Activated T-helper 2 cell treated with anti-CD3 and anti-CD28 coated beads, Interferon-gamma antibody, Interleukin-2, Interleukin-4, amounts not matched to agents 10 μg/mL and 5 μg/mL and 100 μg/mL, durations not matched to agents 14 hours and 24 hours and 36 hours (primary cell): ENCODE data around the gene HYDIN. TPM values are rescaled to one million over a fixed set of nuclear protein-coding genes. Genes with fewer than 3 reads are reported as not detected.
"Not testable (repeated sequence)": the region's sequence is repeated elsewhere in the genome, so short reads cannot be mapped to it uniquely, and the experiment has no call there.

ENCODE experiments used
- DNase-seq: peaks from one replicate; pipeline ENCODE4 v3.0.0; 2021; ENCODE audit warnings: low spot score
- H3K27ac Mint-ChIP-seq: one replicate; pipeline ENCODE4 v1.8.0; 2021; ENCODE audit warnings: mixed read lengths
- H3K27me3 Mint-ChIP-seq: one replicate; pipeline ENCODE4 v1.8.0; 2021; ENCODE audit warnings: low read depth, mixed read lengths
- H3K36me3 Mint-ChIP-seq: one replicate; pipeline ENCODE4 v1.8.0; 2021; ENCODE audit warnings: low read depth, mixed read lengths
- H3K4me1 Mint-ChIP-seq: one replicate; pipeline ENCODE4 v1.8.0; 2021; ENCODE audit warnings: low read depth, mixed read lengths
- H3K4me3 Mint-ChIP-seq: one replicate; pipeline ENCODE4 v1.8.0; 2021; ENCODE audit warnings: low read depth, mild to moderate bottlenecking, moderate library complexity, mixed read lengths
- H3K9me3 Mint-ChIP-seq: one replicate; pipeline ENCODE4 v1.8.0; 2021; ENCODE audit warnings: mixed read lengths
- intact Hi-C: fragments of 100-400 bp; cut with micrococcal nuclease; formaldehyde crosslinking; loops from one replicate; pipeline ENCODE4 v1.15.1; 2023
- total RNA-seq: library from RNA; stranded (reverse); gene quantifications from 2 replicates; pipeline ENCODE4 v1.2.3, GENCODE V29; 2022

The HYDIN gene
- total RNA-seq, 1 donor from 2014 or later: not detected

GRCh38 chr16:70930757-70931156 is 299.8 kb downstream of the HYDIN start:
- H3K27ac Mint-ChIP-seq, intact Hi-C loops, DNase-seq, H3K27me3 Mint-ChIP-seq, H3K4me3 Mint-ChIP-seq, H3K4me1 Mint-ChIP-seq, H3K9me3 Mint-ChIP-seq, H3K36me3 Mint-ChIP-seq: not testable (repeated sequence)

GRCh38 chr16:70922164-70922563 is 308.4 kb downstream of the HYDIN start:
- H3K27me3 Mint-ChIP-seq, H3K4me1 Mint-ChIP-seq, H3K9me3 Mint-ChIP-seq, H3K4me3 Mint-ChIP-seq, DNase-seq, H3K36me3 Mint-ChIP-seq, intact Hi-C loops, H3K27ac Mint-ChIP-seq: not testable (repeated sequence)

GRCh38 chr16:70920661-70921060 is 309.9 kb downstream of the HYDIN start:
- H3K9me3 Mint-ChIP-seq, H3K4me3 Mint-ChIP-seq, intact Hi-C loops, H3K27ac Mint-ChIP-seq, H3K36me3 Mint-ChIP-seq, H3K4me1 Mint-ChIP-seq, DNase-seq, H3K27me3 Mint-ChIP-seq: not testable (repeated sequence)

- H3K4me1 Mint-ChIP-seq, H3K36me3 Mint-ChIP-seq, H3K4me3 Mint-ChIP-seq, H3K27me3 Mint-ChIP-seq, H3K27ac Mint-ChIP-seq, DNase-seq, H3K9me3 Mint-ChIP-seq, intact Hi-C loops: not testable (repeated sequence)
These were observed 342.3 kb downstream of the HYDIN start for GRCh38 chr16:70888208-70888607.

- intact Hi-C loops, DNase-seq, H3K4me3 Mint-ChIP-seq, H3K27me3 Mint-ChIP-seq, H3K36me3 Mint-ChIP-seq, H3K4me1 Mint-ChIP-seq, H3K27ac Mint-ChIP-seq, H3K9me3 Mint-ChIP-seq: not testable (repeated sequence)
These were observed 345.9 kb downstream of the HYDIN start for GRCh38 chr16:70884652-70885051.

- H3K4me1 Mint-ChIP-seq, H3K4me3 Mint-ChIP-seq, H3K27me3 Mint-ChIP-seq, DNase-seq, H3K9me3 Mint-ChIP-seq, H3K27ac Mint-ChIP-seq, H3K36me3 Mint-ChIP-seq, intact Hi-C loops: not testable (repeated sequence)
These were observed 348.2 kb downstream of the HYDIN start for GRCh38 chr16:70882311-70882710.

- H3K27me3 Mint-ChIP-seq, H3K9me3 Mint-ChIP-seq, intact Hi-C loops, H3K4me3 Mint-ChIP-seq, H3K4me1 Mint-ChIP-seq, H3K36me3 Mint-ChIP-seq, DNase-seq, H3K27ac Mint-ChIP-seq: not testable (repeated sequence)
These were observed 352.6 kb downstream of the HYDIN start for GRCh38 chr16:70877895-70878294.

- H3K9me3 Mint-ChIP-seq, H3K4me1 Mint-ChIP-seq, H3K36me3 Mint-ChIP-seq, intact Hi-C loops, H3K4me3 Mint-ChIP-seq, DNase-seq, H3K27me3 Mint-ChIP-seq, H3K27ac Mint-ChIP-seq: not testable (repeated sequence)
These were observed 354.1 kb downstream of the HYDIN start for GRCh38 chr16:70876442-70876841.

- H3K4me3 Mint-ChIP-seq, intact Hi-C loops, H3K27ac Mint-ChIP-seq, DNase-seq, H3K9me3 Mint-ChIP-seq, H3K4me1 Mint-ChIP-seq, H3K27me3 Mint-ChIP-seq, H3K36me3 Mint-ChIP-seq: not testable (repeated sequence)
These were observed 365.8 kb downstream of the HYDIN start for GRCh38 chr16:70864698-70865097.

- H3K4me3 Mint-ChIP-seq, H3K27me3 Mint-ChIP-seq, intact Hi-C loops, H3K36me3 Mint-ChIP-seq, H3K27ac Mint-ChIP-seq, DNase-seq, H3K4me1 Mint-ChIP-seq, H3K9me3 Mint-ChIP-seq: not testable (repeated sequence)
These were observed 368.5 kb downstream of the HYDIN start for GRCh38 chr16:70861996-70862395.

- H3K9me3 Mint-ChIP-seq, H3K27ac Mint-ChIP-seq, H3K4me3 Mint-ChIP-seq, intact Hi-C loops, DNase-seq, H3K27me3 Mint-ChIP-seq, H3K36me3 Mint-ChIP-seq, H3K4me1 Mint-ChIP-seq: not testable (repeated sequence)
These were observed 379.2 kb downstream of the HYDIN start for GRCh38 chr16:70851299-70851698.

- H3K36me3 Mint-ChIP-seq, H3K4me1 Mint-ChIP-seq, intact Hi-C loops, H3K27ac Mint-ChIP-seq, DNase-seq, H3K9me3 Mint-ChIP-seq, H3K4me3 Mint-ChIP-seq, H3K27me3 Mint-ChIP-seq: not testable (repeated sequence)
These were observed 406.9 kb downstream of the HYDIN start for GRCh38 chr16:70823498-70824118.

- DNase-seq, H3K9me3 Mint-ChIP-seq, intact Hi-C loops, H3K27me3 Mint-ChIP-seq, H3K4me3 Mint-ChIP-seq, H3K36me3 Mint-ChIP-seq, H3K27ac Mint-ChIP-seq, H3K4me1 Mint-ChIP-seq: not testable (repeated sequence)
These were observed 407.8 kb downstream of the HYDIN start for GRCh38 chr16:70822734-70823133.

- H3K27ac Mint-ChIP-seq, H3K4me3 Mint-ChIP-seq, intact Hi-C loops, DNase-seq, H3K4me1 Mint-ChIP-seq, H3K27me3 Mint-ChIP-seq, H3K9me3 Mint-ChIP-seq, H3K36me3 Mint-ChIP-seq: not testable (repeated sequence)
These were observed 412.4 kb downstream of the HYDIN start for GRCh38 chr16:70818088-70818487.
